Transverse colon (tissue), 4 donors: ENCODE measurements around the gene MPP1.

Experiments used
- CTCF ChIP-seq, 5 experiments: fragments of 200-600 bp in 3 of 5; fragments of 450-650 bp in 2 of 5; sonication (generic) in 3 of 5; IDR thresholded peaks; 1 replicate in 2 of 5; 2 replicates in 3 of 5; pipeline ENCODE4 v1.5.1; 2016 to 2017; ENCODE audit warnings: antibody characterized with exemption in 5 of 5, inconsistent platforms in 3 of 5, mild to moderate bottlenecking in 2 of 5, moderate library complexity in 1 of 5
- EP300 ChIP-seq: sonication (generic); formaldehyde crosslinking; IDR thresholded peaks from one replicate; pipeline ENCODE4 v1.6.1; 2017; ENCODE audit warnings: antibody characterized with exemption, low read depth
- POLR2A ChIP-seq: fragments of 450-650 bp; IDR thresholded peaks from one replicate; pipeline ENCODE4 v1.6.1; 2016; ENCODE audit warnings: antibody characterized with exemption, mild to moderate bottlenecking, moderate library complexity
- POLR2AphosphoS5 ChIP-seq, 3 donors: sonication (generic); formaldehyde crosslinking; IDR thresholded peaks; one replicate each; pipeline ENCODE4 v1.6.1; 2016; ENCODE audit warnings: antibody characterized with exemption in 3 of 3

GRCh38 chrX:154834562-154834961, 29.3 kb upstream of the MPP1 start, which contains the start of gene SMIM9:
- TF ChIP-seq POLR2AphosphoS5 (IDR thresholded peaks at IDR 0.05) = no peak
- TF ChIP-seq CTCF (IDR thresholded peaks at IDR 0.05) = no peak
- TF ChIP-seq POLR2A = no peak
- TF ChIP-seq EP300 = no peak
